Inflammatory macrophage treated with lipopolysaccharide for 4 hours (primary cell): ENCODE measurements around the gene SH3GL1.
"Not testable (repeated sequence)": the region's sequence is repeated elsewhere in the genome, so short reads cannot be mapped to it uniquely, and the experiment has no call there.

Experiments
- DNase-seq: peaks from one replicate; pipeline ENCODE4 v3.0.0-alpha.2; 2020

The SH3GL1 gene

GRCh38 chr19:4338441-4339355 lies 61.6 kb downstream of the SH3GL1 start, which contains the start of gene STAP2:
Gene STAP2, minus strand, starts transcription at chr19:4338827. Its CDS starts 74 bp downstream, at chr19:4338753.
- DNase-seq, result no peak

DNA sequence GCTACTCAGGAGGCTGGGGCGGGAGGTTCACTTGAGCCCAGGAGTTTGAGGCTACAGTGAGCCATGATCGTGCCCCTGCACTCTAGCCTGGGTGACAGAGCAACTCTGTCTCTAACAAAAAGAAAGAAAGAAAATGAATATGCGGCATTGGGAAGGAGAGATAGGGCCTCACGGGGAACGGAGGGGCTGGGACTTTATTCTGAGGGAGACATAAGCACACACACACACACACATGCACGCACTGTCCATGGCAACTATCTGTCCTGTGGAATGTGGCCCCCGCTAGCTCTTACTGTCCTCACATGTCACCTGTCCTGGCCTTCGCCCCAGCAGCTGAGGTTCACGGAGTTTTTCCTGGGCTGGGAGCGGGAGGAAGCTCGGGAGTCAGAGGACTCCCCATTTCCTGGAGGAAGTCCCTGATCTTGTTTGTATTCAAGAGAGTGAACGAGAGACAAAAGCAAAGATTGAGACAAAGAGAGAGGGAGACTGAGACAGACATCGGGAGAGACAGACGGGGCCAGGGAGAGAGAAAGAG lies 62.4 kb downstream of the SH3GL1 start:
- DNase-seq, result peak; percentile 22

DNA sequence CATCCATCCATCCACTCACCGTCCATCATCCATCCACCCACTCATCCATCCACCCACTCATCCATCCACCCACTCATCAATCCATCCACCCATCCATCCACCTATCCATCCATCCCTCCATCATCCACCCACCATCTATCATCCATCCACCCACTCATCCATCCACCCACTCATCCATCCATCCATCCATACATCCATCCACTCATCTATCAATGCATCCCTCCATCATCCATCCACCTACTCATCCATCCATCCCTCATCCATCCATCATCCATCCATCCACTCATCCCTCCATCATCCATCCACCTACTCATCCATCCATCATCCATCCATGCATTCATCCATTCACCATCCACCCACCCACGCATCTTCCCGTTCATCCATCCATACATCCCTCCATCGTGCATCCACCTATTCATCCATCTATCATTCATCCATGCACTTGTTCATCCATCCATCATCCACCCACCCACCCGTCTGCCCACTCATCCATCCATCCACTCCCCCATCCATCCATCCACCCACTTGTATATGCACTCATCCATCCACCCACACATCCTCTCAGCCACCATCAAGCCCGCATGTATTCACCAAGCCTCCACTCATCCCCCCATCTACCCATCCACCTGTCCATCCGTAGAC lies 65.3 kb downstream of the SH3GL1 start:
- no peak for DNase-seq

GRCh38 chr19:4329858-4330257 lies 70.5 kb downstream of the SH3GL1 start:
- no peak for DNase-seq

DNA sequence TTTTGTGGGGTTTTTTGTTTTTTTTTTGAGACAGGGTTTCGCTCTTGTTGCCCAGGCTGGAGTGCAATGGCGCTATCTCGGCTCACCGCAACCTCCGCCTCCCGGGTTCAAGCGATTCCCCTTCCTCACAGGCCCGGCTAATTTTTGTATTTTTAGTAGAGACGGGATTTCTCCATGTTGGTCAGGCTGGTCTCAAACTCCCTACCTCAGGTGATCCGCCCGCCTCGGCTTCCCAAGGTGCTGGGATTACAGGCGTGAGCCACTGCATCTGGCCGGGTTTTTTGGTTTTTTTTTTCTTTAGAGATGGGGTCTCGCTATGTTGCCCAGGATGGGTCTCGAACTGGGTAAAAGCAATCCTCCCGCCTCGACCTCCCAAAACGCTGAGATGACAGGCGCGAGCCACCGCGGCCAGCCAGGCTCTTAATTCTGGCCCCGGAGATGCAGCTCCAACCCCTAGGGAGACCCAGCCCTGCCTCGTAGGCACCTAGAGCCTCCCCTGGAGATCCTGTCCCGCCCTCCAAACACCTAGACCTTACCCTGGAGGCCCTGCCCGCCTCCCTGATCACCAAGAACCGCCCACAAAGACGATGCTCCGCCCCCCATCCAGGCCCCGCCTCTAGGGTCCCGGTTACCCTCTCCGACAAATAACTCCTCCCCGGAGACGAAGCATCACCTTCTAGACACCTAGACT lies 71.2 kb downstream of the SH3GL1 start:
- DNase-seq, result not testable (repeated sequence)

DNA sequence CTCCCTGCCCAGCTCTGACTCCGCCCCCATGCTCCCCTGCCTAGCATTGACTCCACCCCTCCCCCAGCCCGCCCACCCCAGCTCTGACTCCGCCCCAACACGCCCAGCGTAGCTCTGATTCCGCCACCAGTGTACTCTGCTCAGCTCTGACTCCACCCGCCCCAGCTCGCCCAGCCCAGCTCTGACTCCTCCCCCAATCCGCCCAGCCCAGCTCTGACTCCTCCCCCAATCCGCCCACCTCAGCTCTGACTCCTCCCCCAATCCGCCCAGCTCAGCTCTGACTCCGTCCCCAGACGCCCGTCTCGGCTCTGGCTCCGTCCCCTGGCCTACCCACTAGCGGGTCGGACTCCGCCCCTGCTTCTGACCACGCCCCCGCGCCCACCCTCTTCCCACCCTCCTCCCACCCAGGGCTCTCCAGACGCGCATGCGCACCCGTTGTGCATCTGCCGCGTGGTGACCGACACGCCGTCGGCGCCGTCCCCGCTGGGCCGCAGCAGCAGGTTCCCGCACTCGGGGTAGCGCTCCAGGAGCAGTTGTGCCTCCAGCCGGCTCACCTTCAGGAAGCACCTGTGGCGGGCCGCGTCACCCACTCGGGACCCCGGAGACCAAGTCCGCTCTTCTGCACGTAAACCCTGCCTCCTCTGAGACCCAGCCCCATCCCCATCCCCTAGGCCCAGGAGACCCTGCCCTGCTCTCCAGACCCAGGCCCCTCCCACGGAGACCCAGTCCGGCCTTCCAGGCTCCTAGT lies 71.9 kb downstream of the SH3GL1 start:
- DNase-seq, result peak; percentile 90

GRCh38 chr19:4327877-4328242 lies 72.5 kb downstream of the SH3GL1 start:
- DNase-seq, result no peak

DNA sequence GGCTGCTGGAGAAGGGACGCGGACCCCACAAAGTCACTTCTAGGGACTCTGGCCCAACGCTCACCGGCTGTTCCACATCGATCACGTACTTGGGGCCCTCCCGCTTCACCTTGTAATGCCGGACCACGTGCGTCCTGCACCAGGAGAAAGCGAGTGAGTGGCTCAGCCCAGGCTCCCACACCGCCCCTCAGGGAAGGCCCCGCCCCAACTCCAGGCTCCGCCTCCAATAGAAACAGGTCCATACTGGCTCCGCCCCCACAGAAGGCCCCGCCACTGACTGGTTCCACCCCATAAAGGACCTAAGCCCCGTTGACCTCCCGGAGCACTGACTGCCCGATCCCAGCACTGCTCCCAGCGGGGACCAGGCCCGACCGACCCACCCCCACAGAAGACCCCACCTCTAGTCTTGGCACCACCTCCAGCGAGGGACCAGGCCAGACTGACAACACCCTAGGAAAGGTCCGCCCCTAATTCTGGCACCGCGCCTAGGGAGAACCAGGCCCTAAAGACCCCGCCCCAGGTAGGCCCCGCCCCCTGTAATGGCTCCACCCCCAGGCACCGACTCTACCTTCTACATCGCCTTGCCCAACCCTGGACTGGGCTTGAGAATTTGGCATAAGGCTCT lies 73.0 kb downstream of the SH3GL1 start:
- DNase-seq, result peak; percentile 73

DNA sequence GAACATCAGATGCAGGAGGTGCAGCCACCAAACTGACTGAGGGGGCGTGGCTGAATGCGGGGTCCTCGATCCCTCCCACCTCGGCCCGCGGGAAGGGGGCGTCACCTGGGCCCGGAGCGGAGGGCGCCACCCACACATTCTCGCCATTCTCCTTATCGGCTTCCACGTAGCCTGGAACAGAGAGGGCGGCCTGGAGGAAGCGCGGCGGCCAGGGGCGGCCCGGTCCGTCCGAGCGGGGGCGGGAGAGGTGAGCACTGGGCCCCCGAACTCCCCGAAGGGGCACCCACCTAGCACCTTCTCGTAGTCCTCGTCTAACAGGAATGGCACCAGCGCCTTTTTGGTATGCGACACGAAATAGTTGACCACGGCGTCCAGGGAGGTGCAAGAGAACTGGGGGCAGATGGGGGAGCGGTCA lies 73.5 kb downstream of the SH3GL1 start:
- no peak for DNase-seq

- DNase-seq, result no peak
Measured at GRCh38 chr19:4326215-4326836, 74.0 kb downstream of the SH3GL1 start.

GRCh38 chr19:4324228-4324627 lies 76.1 kb downstream of the SH3GL1 start:
- no peak for DNase-seq

DNA sequence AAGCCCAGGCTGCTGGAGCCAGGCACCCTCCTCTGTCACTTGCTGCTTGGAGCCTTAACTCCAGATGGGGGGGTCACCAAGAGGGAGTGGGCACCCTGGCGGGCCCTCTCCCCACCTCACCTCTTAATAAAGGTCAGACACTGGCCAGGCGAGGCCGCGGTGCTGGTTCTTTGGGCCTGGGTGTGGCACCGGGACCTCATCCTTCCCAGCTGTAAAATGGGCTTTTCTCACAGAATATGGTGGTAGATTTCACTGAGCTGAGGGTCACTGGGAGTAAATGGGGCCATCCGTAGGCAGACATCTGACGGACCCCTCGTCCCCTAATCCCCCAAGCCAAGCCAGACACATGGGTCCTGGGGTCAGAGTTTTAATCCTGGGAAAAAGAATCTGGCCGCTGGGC lies 76.7 kb downstream of the SH3GL1 start:
- no peak for DNase-seq

- no peak for DNase-seq
Measured at GRCh38 chr19:4322942-4323665, 77.2 kb downstream of the SH3GL1 start.

DNA sequence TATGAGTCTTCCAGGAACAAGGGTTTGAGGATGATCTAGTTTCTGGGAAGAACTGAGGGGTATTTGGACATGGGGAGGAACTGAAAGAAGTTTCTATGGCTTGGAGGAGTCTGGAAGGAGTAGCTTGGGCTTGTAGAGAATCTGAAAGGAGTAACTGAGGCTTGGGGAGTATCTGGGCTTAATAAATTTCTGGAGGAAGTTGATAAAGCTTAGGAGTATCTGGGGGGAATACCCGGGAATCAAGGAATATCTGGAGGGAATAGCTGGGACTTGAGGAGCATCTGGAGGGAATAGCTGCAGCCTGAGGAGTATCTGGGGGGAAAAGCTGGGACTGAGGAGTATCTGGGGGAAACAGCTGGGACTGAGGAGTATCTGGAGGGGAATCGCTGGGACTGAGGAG lies 79.9 kb downstream of the SH3GL1 start:
- DNase-seq, result no peak

DNA sequence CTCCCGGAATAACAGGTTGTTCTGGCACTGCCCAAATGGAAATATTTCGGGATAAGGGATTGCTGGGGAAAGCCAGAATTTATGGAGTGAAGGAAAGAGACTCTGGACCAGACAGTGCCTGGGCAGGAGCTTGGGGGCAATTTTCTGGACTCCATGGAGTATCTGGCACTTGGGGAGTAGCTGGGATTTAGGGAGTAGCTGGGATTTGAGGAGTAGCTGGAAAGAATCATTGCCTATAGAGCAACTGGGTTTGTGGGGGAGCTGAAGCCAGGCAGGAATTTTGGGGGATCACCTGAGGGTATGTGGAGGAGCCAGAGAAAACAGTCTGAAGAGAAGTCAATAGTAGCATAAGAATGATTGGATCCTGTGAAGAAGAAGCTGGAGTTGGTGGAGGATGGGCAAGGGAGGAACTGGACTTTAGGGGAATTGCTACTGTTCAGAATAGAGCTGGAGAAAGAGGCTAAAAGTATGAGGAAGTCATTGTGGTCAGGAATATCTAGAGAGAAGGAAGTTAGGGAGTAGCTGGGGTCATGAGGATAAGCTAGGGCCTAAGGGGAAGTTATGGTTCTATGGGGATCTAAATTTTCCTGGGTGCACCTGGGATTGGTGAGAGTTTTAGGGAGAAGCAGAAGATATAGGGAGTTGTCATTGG lies 81.2 kb downstream of the SH3GL1 start:
- DNase-seq, result peak; percentile 60

- DNase-seq, result no peak
Measured at GRCh38 chr19:4318460-4318859, 81.9 kb downstream of the SH3GL1 start.

- DNase-seq, result peak; percentile 15
Measured at GRCh38 chr19:4316956-4317355, 83.4 kb downstream of the SH3GL1 start.

- peak; percentile 87 for DNase-seq
Measured at GRCh38 chr19:4313847-4314490, 86.4 kb downstream of the SH3GL1 start.
